PC-3 (cell line): ENCODE data around the gene SFT2D2. TPM values are rescaled to one million over a fixed set of nuclear protein-coding genes. Genes with fewer than 3 reads are reported as not detected.

ENCODE experiments used
- ATAC-seq: fragments of 200-7000 bp; cut with Tn5 transposase; 2 replicates; pipeline ENCODE4 v1.9.1; 2020; ENCODE audit warnings: mild to moderate bottlenecking, moderate library complexity
- BruUV-seq: library from RNA; stranded (reverse); fragments of 400-500 nt; replicated peaks from 2 replicates; lab custom pipeline; 2021; lab: Mats Ljungman, UMichigan
- CTCF ChIA-PET: fragments of 300-600 bp; sonication (Branson Sonifier 250); formaldehyde crosslinking; loops from one replicate; lab custom pipeline; 2022; ENCODE audit warnings: antibody characterized with exemption; lab: Charles Lee
- POLR2A ChIA-PET: fragments of 300-600 bp; sonication (Branson Sonifier 250); formaldehyde crosslinking; loops from one replicate; lab custom pipeline; 2022; ENCODE audit warnings: antibody characterized with exemption; ENCODE audit not compliant: unreplicated experiment; lab: Charles Lee
- DNase-seq: peaks from one replicate; pipeline ENCODE4 v3.0.0-alpha.2; 2015
- H2AFZ ChIP-seq: fragments of 300-600 bp; sonication (generic); 2 replicates; pipeline ENCODE4 v1.6.0; 2016; ENCODE audit warnings: antibody characterized with exemption, low read length
- H3F3A ChIP-seq: fragments of 300-600 bp; sonication (generic); one replicate; pipeline ENCODE4 v1.6.0; 2017; ENCODE audit warnings: antibody characterized with exemption, low read length, control low read depth, mild to moderate bottlenecking; ENCODE audit not compliant: unreplicated experiment
- H3K27ac ChIP-seq: fragments of 300-600 bp; sonication (generic); 2 replicates; pipeline ENCODE4 v1.5.1; 2016; ENCODE audit warnings: mild to moderate bottlenecking, low read length
- H3K27me3 ChIP-seq: fragments of 300-600 bp; sonication (generic); 2 replicates; pipeline ENCODE4 v1.6.1; 2016; ENCODE audit warnings: low read length, mixed read lengths
- H3K36me3 ChIP-seq: fragments of 300-600 bp; sonication (generic); 2 replicates; pipeline ENCODE4 v1.6.1; 2016; ENCODE audit warnings: low read depth, mixed run types, low read length, mixed read lengths
- H3K4me1 ChIP-seq: fragments of 300-600 bp; sonication (generic); 2 replicates; pipeline ENCODE4 v1.5.1; 2016; ENCODE audit warnings: low read length; ENCODE audit not compliant: insufficient read depth
- H3K4me2 ChIP-seq: fragments of 300-600 bp; sonication (generic); 2 replicates; pipeline ENCODE4 v1.6.0; 2016; ENCODE audit warnings: low read length
- H3K4me3 ChIP-seq: fragments of 300-600 bp; sonication (generic); 2 replicates; pipeline ENCODE4 v1.5.1; 2016; ENCODE audit warnings: mild to moderate bottlenecking, low read length, mixed read lengths
- H3K79me2 ChIP-seq: fragments of 300-600 bp; sonication (generic); 2 replicates; pipeline ENCODE4 v1.6.1; 2017; ENCODE audit warnings: low read length, mixed read lengths
- H3K9ac ChIP-seq: fragments of 300-600 bp; sonication (generic); 2 replicates; pipeline ENCODE4 v1.6.0; 2016; ENCODE audit warnings: mild to moderate bottlenecking, low read length
- H3K9me2 ChIP-seq: fragments of 300-600 bp; sonication (generic); replicated peaks from 2 replicates; pipeline ENCODE4 v1.6.1; 2016; ENCODE audit warnings: mixed run types, low read length, mixed read lengths
- H3K9me3 ChIP-seq: fragments of 300-600 bp; sonication (generic); 2 replicates; pipeline ENCODE4 v1.6.1; 2016; ENCODE audit warnings: low read length, mixed read lengths
- H4K20me1 ChIP-seq: fragments of 300-600 bp; sonication (generic); 2 replicates; pipeline ENCODE4 v1.6.1; 2016; ENCODE audit warnings: low read length, mixed read lengths
- EZH2 ChIP-seq: fragments of 300-600 bp; sonication (generic); IDR thresholded peaks from one replicate; pipeline ENCODE4 v1.6.1; 2017; ENCODE audit warnings: antibody characterized with exemption, mild to moderate bottlenecking, low read length; ENCODE audit not compliant: unreplicated experiment
- EZH2phosphoT487 ChIP-seq: fragments of 300-600 bp; sonication (generic); IDR thresholded peaks from 2 replicates; pipeline ENCODE4 v1.6.1; 2018; ENCODE audit warnings: mild to moderate bottlenecking, antibody characterized with exemption, low read length, borderline replicate concordance
- intact Hi-C: fragments of 100-400 bp; cut with micrococcal nuclease; formaldehyde crosslinking; loops from 2 replicates; pipeline ENCODE4 v1.9.0; 2023
- total RNA-seq: library from RNA; depleted of rRNA; stranded (reverse); fragments of >200 nt; gene quantifications from 2 replicates; pipeline ENCODE4 v1.2.3, GENCODE V29; 2014
- TF ChIP-seq, protein P1 (sequence below): fragments of 300-600 bp; sonication (generic); conservative IDR thresholded peaks from 2 replicates; pipeline ENCODE4 v1.5.1; 2017; ENCODE audit warnings: antibody characterized with exemption, low read depth, mild to moderate bottlenecking, low read length

Gene SFT2D2
- total RNA-seq, 1 experiment from 2014 or later, result 38.7 TPM

DNA sequence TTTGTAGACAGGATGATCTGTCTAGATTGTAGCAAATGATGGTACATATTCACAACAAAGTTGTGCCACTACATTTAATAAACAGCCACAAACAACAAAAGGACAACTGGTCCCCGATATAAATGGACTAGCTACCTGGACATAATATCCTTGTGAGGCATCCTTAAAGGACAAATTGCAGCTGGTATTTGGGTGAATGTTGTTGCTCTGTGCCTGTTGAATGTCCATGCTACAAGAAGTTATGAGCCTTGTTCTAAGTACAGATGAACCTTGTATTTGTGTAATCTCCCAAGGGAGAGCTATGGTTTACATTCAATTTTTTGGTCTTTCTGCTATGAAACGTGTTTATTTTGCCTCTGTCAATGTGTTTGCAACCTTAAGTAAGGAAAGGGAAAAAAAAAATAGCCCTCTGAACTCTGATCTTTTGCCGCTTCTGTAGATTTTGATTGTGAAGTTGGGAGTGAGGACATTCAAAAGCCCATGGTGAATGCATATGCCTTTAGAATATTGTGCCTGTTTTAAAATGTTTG, 26.5 kb downstream of the SFT2D2 start:
- no peaks in the 10 kb centered on the region for H3F3A ChIP-seq
- ATAC-seq (no peak), DNase-seq (no peak)
- H3K9ac ChIP-seq, result no peak overlapping the region
- peaks cover 24% of the 10 kb centered on the region for H3K9me3 ChIP-seq
- TF ChIP-seq EZH2phosphoT487, result no peak
- TF ChIP-seq, protein P1, sequence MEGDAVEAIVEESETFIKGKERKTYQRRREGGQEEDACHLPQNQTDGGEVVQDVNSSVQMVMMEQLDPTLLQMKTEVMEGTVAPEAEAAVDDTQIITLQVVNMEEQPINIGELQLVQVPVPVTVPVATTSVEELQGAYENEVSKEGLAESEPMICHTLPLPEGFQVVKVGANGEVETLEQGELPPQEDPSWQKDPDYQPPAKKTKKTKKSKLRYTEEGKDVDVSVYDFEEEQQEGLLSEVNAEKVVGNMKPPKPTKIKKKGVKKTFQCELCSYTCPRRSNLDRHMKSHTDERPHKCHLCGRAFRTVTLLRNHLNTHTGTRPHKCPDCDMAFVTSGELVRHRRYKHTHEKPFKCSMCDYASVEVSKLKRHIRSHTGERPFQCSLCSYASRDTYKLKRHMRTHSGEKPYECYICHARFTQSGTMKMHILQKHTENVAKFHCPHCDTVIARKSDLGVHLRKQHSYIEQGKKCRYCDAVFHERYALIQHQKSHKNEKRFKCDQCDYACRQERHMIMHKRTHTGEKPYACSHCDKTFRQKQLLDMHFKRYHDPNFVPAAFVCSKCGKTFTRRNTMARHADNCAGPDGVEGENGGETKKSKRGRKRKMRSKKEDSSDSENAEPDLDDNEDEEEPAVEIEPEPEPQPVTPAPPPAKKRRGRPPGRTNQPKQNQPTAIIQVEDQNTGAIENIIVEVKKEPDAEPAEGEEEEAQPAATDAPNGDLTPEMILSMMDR, result no peak
- TF ChIP-seq EZH2, result no peak
- H3K4me3 ChIP-seq, result no peak overlapping the region
- no peaks in the 10 kb centered on the region for H3K4me1 ChIP-seq
- no peaks in the 10 kb centered on the region for H3K9me2 ChIP-seq
- ChIA-PET POLR2A (interaction anchor here (0.6 kb wide), 1 partner anchor 359 kb away, joined by 37 read pairs; no protein-coding TSS in a partner anchor), CTCF (interaction anchor here (0.6 kb wide), 1 partner anchor 972 kb away, joined by 7 read pairs; no protein-coding TSS in a partner anchor)
- no peaks in the 10 kb centered on the region for H4K20me1 ChIP-seq
- peaks cover 46% of the 10 kb centered on the region for H3K36me3 ChIP-seq
- no peaks in the 10 kb centered on the region for H3K27me3 ChIP-seq
- no peak overlapping the region for H3K4me2 ChIP-seq
- intact Hi-C loops, result no loop called here
- no peak overlapping the region for H3K27ac ChIP-seq
- no peak overlapping the region for H2AFZ ChIP-seq
- peaks cover 9% of the 10 kb centered on the region; the same call in 1 of the 2 replicates for H3K79me2 ChIP-seq
- no TSS peak for BruUV-seq

DNA sequence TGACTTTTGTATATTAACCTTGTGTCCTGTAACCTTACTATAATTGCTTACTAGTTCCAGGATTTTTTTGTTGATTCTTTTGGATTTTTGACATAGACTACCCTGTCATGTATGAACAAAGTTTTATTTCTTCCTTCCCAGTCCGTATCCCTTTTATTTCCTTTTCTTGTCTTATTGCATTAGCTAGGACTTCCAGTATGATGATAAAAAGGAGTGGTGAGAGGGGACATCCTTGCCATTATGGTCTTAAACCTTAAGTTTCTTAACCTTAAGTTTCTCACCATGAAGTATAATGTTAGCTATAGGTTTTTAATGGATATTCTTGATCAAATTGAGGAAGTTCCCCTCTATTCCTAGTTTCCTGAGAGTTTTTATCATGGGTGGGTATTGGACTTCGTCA, 30.4 kb downstream of the SFT2D2 start:
- H4K20me1 ChIP-seq, result no peaks in the 10 kb centered on the region
- no peak overlapping the region for H3K4me2 ChIP-seq
- BruUV-seq, result no TSS peak
- H3K4me1 ChIP-seq, result peaks cover 4% of the 10 kb centered on the region
- H3F3A ChIP-seq, result no peaks in the 10 kb centered on the region
- TF ChIP-seq, protein P1, result no peak
- H3K4me3 ChIP-seq, result no peak overlapping the region
- intact Hi-C loops, result no loop called here
- H3K36me3 ChIP-seq, result peaks cover 35% of the 10 kb centered on the region
- no peaks in the 10 kb centered on the region for H3K9me2 ChIP-seq
- H3K27ac ChIP-seq, result no peak overlapping the region
- no peak for ATAC-seq
- ChIA-PET POLR2A (no interaction called here), CTCF (no interaction called here)
- H3K79me2 ChIP-seq, result no peaks in the 10 kb centered on the region
- no peak overlapping the region for H3K9ac ChIP-seq
- no peaks in the 10 kb centered on the region for H3K27me3 ChIP-seq
- no peak for DNase-seq
- peaks cover 24% of the 10 kb centered on the region for H3K9me3 ChIP-seq
- no peak overlapping the region for H2AFZ ChIP-seq

- H3K9me3 ChIP-seq, result peaks cover 24% of the 10 kb centered on the region
- H2AFZ ChIP-seq, result no peak overlapping the region
- TF ChIP-seq, protein P1, result no peak
- TF ChIP-seq EZH2phosphoT487 (no peak), EZH2 (no peak)
- H3K4me2 ChIP-seq, result no peak overlapping the region
- H3K27ac ChIP-seq, result no peak overlapping the region
- H3K4me3 ChIP-seq, result no peak overlapping the region
- no peaks in the 10 kb centered on the region for H3K27me3 ChIP-seq
- peaks cover 33% of the 10 kb centered on the region for H3K36me3 ChIP-seq
- H3K4me1 ChIP-seq, result peaks cover 14% of the 10 kb centered on the region
- no peaks in the 10 kb centered on the region for H3K79me2 ChIP-seq
- ATAC-seq, result no peak
- CTCF ChIA-PET, result no interaction called here
- no peak for DNase-seq
- H4K20me1 ChIP-seq, result no peaks in the 10 kb centered on the region
- H3K9ac ChIP-seq, result no peak overlapping the region
- intact Hi-C loops, result no loop called here
- POLR2A ChIA-PET, result interaction anchor here (0.7 kb wide), 1 partner anchor 75 kb away, joined by 3 read pairs; no protein-coding TSS in a partner anchor
- no TSS peak for BruUV-seq
- no peaks in the 10 kb centered on the region for H3K9me2 ChIP-seq
- H3F3A ChIP-seq, result no peaks in the 10 kb centered on the region
These were observed 31.6 kb downstream of the SFT2D2 start for GRCh38 chr1:168257397-168257796.
